Muscle layer of duodenum (tissue), 2 donors: ENCODE measurements around the gene PNMT.
"Not testable (repeated sequence)": the region's sequence is repeated elsewhere in the genome, so short reads cannot be mapped to it uniquely, and the experiment has no call there.

ENCODE experiments used
- H3K27ac ChIP-seq: one replicate; pipeline ENCODE4 v1.7.0; 2013; ENCODE audit warnings: mild to moderate bottlenecking, low read length
- H3K27me3 ChIP-seq: one replicate; pipeline ENCODE4 v1.7.0; 2013; ENCODE audit warnings: low read depth, mild to moderate bottlenecking, control low read depth, low read length
- H3K36me3 ChIP-seq, 2 donors: one replicate each; pipeline ENCODE4 v1.7.0; 2013; ENCODE audit warnings: low read length in 2 of 2, control low read depth in 1 of 2, mild to moderate bottlenecking in 1 of 2; ENCODE audit not compliant: insufficient read depth in 2 of 2, control insufficient read depth in 1 of 2
- H3K4me1 ChIP-seq, 2 donors: one replicate each; pipeline ENCODE4 v1.7.0; 2013; ENCODE audit warnings: low read length in 2 of 2, mild to moderate bottlenecking in 2 of 2, control low read depth in 1 of 2, moderate library complexity in 1 of 2; ENCODE audit not compliant: insufficient read depth in 2 of 2, control insufficient read depth in 1 of 2
- H3K4me3 ChIP-seq, 2 donors: one replicate each; pipeline ENCODE4 v1.7.0; 2013; ENCODE audit warnings: low read length in 2 of 2, low read depth in 1 of 2, mild to moderate bottlenecking in 1 of 2
- H3K9me3 ChIP-seq, 2 donors: one replicate each; pipeline ENCODE4 v1.7.0; 2013; ENCODE audit warnings: low read length in 2 of 2, control low read depth in 1 of 2, mild to moderate bottlenecking in 1 of 2; ENCODE audit not compliant: control insufficient read depth in 1 of 2
- donor health status: healthy.

The PNMT gene

DNA sequence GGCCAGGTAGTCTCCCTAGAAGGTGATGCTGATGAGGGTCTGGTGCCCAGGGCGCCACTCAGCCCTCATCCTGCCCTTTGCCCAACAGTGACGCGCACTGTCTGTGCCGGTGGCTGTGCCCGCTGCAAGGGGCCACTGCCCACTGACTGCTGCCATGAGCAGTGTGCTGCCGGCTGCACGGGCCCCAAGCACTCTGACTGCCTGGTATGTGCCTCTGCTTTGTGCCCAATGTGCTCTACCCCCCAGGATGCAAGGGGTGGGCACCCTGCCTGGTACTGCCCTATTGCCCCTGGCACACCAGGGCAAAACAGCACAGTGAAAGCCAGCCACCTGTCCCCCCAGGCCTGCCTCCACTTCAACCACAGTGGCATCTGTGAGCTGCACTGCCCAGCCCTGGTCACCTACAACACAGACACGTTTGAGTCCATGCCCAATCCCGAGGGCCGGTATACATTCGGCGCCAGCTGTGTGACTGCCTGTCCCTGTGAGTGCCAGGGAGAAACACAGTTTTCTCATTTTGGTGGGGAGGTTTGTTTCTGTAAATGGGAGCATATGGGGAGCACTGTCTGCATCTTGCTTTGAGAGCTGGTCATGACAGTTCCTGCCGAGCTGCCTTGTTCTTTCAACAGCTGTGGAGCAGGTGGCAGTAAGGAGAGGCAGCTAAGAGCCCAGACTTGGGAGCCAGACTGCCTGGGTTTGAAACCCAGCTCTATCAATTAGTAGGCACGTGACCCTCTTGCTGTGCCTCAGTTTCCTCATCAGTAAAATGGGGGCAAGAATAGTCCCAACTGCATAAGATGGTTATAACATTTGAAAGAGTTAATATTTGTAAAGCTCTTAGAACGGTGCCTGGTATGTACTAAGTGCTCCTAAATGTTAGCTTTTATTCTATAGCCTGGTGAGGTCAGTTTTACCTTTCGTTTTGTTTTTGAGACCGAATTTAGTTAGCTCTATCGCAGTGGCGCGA lies 42.0 kb downstream of the PNMT start:
- H3K36me3 ChIP-seq = peaks cover 35 to 70% of the 10 kb centered on the region in 2 donors
- no peaks in the 10 kb centered on the region for H3K9me3 ChIP-seq
- H3K4me3 ChIP-seq = no peak overlapping the region
- peaks cover 0 to 4% of the 10 kb centered on the region in 2 donors for H3K4me1 ChIP-seq
- no peaks in the 10 kb centered on the region for H3K27me3 ChIP-seq
- H3K27ac ChIP-seq = no peak overlapping the region

DNA sequence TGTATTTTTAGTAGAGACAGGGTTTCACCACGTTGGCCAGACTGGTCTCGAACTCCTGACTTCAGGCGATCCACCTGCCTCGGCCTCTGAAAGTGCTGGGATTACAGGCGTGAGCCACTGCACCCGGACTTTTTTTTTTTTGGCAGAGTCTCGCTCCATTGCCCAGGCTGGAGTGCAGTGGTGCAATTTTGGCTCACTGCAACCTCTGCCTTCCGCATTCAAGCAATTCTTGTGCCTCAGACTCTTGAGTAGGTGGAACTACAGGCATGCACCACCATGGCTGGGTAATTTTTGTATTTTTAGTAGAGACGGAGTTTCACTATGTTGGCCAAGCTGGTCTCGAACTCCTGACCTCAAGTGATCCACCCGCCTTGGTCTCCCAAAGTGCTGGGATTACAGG lies 42.8 kb downstream of the PNMT start:
- H3K9me3 ChIP-seq, H3K4me1 ChIP-seq, H3K4me3 ChIP-seq, H3K27me3 ChIP-seq, H3K27ac ChIP-seq: not testable (repeated sequence)
- H3K36me3 ChIP-seq = peaks cover 35 to 78% of the 10 kb centered on the region in 2 donors

DNA sequence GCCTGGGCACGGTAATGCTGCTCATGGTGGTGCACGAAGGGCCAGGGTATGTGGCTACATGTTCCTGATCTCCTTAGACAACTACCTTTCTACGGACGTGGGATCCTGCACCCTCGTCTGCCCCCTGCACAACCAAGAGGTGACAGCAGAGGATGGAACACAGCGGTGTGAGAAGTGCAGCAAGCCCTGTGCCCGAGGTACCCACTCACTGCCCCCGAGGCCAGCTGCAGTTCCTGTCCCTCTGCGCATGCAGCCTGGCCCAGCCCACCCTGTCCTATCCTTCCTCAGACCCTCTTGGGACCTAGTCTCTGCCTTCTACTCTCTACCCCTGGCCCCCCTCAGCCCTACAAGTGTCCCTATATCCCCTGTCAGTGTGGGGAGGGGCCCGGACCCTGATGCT lies 43.6 kb downstream of the PNMT start:
- no peaks in the 10 kb centered on the region for H3K9me3 ChIP-seq
- no peak overlapping the region for H3K4me3 ChIP-seq
- peaks cover 35 to 82% of the 10 kb centered on the region in 2 donors for H3K36me3 ChIP-seq

DNA sequence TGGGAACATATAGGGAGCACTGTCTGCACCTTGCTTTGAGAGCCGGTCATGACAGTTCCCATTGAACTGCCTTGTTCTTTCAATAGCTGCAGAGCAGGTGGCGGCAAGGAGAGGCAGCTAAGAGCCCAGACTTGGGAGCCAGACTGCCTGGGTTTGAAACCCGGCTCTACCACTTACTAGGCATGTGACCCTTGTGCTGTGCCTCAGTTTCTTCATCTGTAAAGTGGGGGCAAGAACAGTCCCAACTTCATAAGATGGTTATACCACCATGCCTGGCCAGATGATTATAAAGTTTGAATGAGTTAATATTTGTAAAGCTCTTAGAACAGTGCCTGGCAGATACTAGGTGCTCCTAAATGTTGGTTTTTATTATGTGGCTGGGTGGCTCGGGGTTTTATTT lies 46.0 kb downstream of the PNMT start:
- Histone ChIP-seq H3K36me3 (peaks cover 31 to 72% of the 10 kb centered on the region in 2 donors), H3K4me3 (no peak overlapping the region), H3K27me3 (no peaks in the 10 kb centered on the region), H3K4me1 (no peaks in the 10 kb centered on the region), H3K9me3 (no peaks in the 10 kb centered on the region), H3K27ac (no peak overlapping the region)

More for the DNA sequence above, 43.6 kb downstream of the PNMT start:
- H3K27ac ChIP-seq = no peak overlapping the region
- H3K27me3 ChIP-seq = no peaks in the 10 kb centered on the region
- H3K4me1 ChIP-seq = no peaks in the 10 kb centered on the region

DNA sequence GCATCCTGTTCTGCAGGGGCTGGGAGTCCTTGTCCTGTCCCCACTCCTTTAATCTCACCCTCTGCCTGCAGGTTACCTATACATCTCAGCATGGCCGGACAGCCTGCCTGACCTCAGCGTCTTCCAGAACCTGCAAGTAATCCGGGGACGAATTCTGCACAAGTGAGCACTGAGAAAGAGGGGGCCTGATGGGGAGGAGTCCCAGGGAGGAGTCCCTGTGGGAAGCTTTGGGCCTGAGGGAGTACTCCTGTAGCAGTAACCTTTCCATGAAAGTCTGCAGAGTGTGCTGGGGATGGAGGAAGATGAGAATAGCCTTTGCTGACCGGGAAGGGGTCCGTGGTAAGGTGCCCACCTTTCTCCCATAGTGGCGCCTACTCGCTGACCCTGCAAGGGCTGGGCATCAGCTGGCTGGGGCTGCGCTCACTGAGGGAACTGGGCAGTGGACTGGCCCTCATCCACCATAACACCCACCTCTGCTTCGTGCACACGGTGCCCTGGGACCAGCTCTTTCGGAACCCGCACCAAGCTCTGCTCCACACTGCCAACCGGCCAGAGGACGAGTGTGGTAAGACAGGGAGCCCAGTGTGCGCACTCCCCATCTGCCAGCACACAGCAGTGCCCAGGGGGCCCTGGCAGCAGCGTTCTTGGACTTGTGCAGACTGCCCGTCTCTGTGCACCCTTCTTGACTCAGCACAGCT lies 47.3 kb downstream of the PNMT start:
- Histone ChIP-seq H3K9me3 (no peaks in the 10 kb centered on the region), H3K4me3 (no peak overlapping the region), H3K27me3 (no peaks in the 10 kb centered on the region), H3K4me1 (no peaks in the 10 kb centered on the region), H3K36me3 (peaks cover 40 to 72% of the 10 kb centered on the region in 2 donors), H3K27ac (no peak overlapping the region)

DNA sequence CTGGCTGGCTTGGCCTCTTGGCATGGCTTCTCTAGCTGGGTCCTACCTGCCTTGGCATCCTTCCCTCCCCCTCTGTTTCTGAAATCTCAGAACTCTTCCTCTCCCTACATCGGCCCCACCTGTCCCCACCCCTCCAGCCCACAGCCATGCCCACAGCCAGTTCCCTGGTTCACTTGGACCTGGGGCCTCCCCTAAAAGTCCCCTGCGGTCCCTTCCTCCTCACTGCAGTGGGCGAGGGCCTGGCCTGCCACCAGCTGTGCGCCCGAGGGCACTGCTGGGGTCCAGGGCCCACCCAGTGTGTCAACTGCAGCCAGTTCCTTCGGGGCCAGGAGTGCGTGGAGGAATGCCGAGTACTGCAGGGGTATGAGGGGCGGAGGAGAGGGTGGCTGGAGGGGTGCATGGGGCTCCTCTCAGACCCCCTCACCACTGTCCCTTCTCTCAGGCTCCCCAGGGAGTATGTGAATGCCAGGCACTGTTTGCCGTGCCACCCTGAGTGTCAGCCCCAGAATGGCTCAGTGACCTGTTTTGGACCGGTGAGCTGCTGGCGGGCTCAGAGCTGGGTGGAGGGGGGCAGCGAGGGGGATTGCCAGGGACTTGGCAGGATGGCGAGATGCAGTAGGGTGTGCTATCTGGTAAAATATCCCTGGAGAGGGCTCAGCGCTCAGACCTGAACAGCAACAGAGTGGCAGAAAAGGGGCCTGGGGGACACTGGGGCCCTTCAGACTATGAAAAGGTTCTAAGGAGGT lies 48.0 kb downstream of the PNMT start:
- Histone ChIP-seq H3K4me3 (no peak overlapping the region), H3K4me1 (no peaks in the 10 kb centered on the region), H3K27ac (no peak overlapping the region), H3K27me3 (no peaks in the 10 kb centered on the region), H3K9me3 (no peaks in the 10 kb centered on the region), H3K36me3 (peaks cover 38 to 66% of the 10 kb centered on the region in 2 donors)

DNA sequence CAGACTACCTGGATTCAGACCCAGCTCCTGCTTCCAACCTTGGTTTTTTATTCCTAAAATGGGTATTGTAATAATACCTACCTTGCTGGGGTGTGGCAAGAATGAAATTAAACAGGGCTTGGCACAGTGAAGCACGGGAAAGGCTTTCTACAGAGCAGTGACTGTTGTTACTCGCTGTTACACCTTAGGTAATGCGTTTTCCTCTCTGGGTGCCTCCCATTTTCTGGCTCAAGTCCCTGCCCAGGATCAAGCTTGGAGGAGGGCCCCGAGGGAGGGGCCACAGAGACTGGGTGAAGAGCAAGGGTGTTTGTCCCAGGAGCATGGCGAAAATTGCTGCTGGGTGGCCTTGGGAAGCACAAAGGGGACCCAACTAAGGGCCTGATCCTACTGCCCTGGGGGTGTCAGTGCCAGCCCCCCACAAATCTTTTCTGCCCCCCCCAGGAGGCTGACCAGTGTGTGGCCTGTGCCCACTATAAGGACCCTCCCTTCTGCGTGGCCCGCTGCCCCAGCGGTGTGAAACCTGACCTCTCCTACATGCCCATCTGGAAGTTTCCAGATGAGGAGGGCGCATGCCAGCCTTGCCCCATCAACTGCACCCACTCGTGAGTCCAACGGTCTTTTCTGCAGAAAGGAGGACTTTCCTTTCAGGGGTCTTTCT lies 48.8 kb downstream of the PNMT start:
- H3K4me1 ChIP-seq = no peaks in the 10 kb centered on the region
- H3K27ac ChIP-seq = no peak overlapping the region
- H3K9me3 ChIP-seq = no peaks in the 10 kb centered on the region
- no peak overlapping the region for H3K4me3 ChIP-seq
- H3K36me3 ChIP-seq = peaks cover 33 to 58% of the 10 kb centered on the region in 2 donors
- no peaks in the 10 kb centered on the region for H3K27me3 ChIP-seq

DNA sequence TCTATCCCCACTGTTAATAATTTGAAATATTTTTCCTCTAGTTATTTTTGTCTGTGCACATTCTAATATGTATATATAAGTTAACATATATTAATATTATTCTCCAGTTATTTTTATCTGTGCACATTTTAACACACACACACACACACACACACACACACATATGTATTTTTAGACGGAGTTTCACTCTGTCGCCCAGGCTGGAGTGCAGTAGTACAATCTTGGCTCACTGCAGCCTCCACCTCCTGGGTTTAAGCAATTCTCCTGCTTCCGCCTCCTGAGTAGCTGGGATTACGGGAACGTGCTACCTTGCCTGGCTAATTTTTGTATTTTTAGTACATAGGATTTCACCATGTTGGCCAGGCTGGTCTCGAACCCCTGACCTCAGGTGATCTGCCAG lies 49.4 kb downstream of the PNMT start:
- Histone ChIP-seq H3K36me3 (peaks cover 29 to 52% of the 10 kb centered on the region in 2 donors), H3K27me3 (no peaks in the 10 kb centered on the region), H3K27ac (no peak overlapping the region), H3K4me3 (no peak overlapping the region), H3K4me1 (no peaks in the 10 kb centered on the region), H3K9me3 (no peaks in the 10 kb centered on the region)

DNA sequence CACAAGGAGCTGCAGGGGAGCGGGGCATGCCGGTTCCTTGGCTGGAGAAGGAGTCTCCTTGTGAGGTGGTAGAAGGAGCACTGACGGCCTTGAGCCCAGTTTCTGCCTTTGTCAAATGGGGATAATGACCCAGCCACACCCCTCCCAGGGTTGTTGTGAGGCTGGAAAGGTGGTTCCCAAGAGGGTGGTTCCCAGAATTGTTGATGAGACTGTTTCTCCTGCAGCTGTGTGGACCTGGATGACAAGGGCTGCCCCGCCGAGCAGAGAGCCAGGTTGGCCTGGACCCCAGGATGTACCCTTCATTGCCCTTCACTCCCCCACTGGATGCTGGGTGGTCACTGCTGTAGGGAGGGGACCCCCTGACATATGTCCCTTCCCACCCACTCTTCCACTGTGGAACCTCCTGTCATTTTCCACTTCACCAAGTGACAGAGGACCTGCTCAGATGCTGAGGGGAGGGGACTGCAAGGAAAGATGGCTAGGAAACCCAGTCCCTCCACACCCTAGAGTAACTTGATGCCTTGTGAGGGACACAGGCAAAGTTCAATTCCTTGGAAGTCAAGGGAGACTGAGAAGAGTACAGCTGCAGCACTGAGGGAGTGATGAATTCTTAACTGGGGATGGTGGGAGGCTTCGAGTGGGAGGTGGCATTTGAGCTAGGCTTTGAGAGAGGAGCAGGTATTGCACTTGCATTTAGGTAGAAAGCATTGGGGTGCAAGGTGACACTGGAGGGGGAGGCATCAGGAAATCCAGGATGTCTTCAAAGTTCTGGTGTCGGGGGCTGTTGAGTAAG lies 51.5 kb downstream of the PNMT start:
- H3K9me3 ChIP-seq = no peaks in the 10 kb centered on the region
- H3K27me3 ChIP-seq = no peaks in the 10 kb centered on the region
- no peak overlapping the region for H3K4me3 ChIP-seq
- peaks cover 22 to 53% of the 10 kb centered on the region in 2 donors for H3K36me3 ChIP-seq
- no peaks in the 10 kb centered on the region for H3K4me1 ChIP-seq
- no peak overlapping the region for H3K27ac ChIP-seq
